Large intestine (tissue), 3 donors: ENCODE results near the gene UBE2QL1. TPM values are rescaled to one million over a fixed set of nuclear protein-coding genes. Genes with fewer than 3 reads are reported as not detected.
A peak's percentile ranks its signal among the peaks of the same experiment; 100 is the strongest.

ENCODE experiments used
- DNase-seq, 2 donors: peaks; one replicate each; pipeline versions ENCODE4 v3.0.0 to v3.0.0-alpha.2; 2013
- H3K27ac ChIP-seq: one replicate; pipeline ENCODE4 v1.5.1; 2013; ENCODE audit warnings: low read length
- H3K27me3 ChIP-seq: 2 replicates; pipeline ENCODE4 v1.6.1; 2013; ENCODE audit warnings: low read length; ENCODE audit not compliant: control insufficient read depth, insufficient read depth
- H3K36me3 ChIP-seq: 2 replicates; pipeline ENCODE4 v1.6.1; 2013; ENCODE audit warnings: low read length; ENCODE audit not compliant: control insufficient read depth, insufficient read depth
- H3K4me1 ChIP-seq: one replicate; pipeline ENCODE4 v1.6.1; 2013; ENCODE audit warnings: low read length; ENCODE audit not compliant: control insufficient read depth, insufficient read depth
- H3K4me3 ChIP-seq: one replicate; pipeline ENCODE4 v1.5.1; 2013; ENCODE audit warnings: low read length
- H3K9me3 ChIP-seq: one replicate; pipeline ENCODE4 v1.6.1; 2013; ENCODE audit warnings: mild to moderate bottlenecking, low read depth, low read length, moderate library complexity; ENCODE audit not compliant: control insufficient read depth
- WGBS: methylation state at CpG from one replicate; pipeline ENCODE4 v1.1.5; 2013; ENCODE audit warnings: low lambda C conversion rate; ENCODE audit not compliant: insufficient coverage; 5-methylcytosine and 5-hydroxymethylcytosine counted together
- polyA plus RNA-seq: library from polyadenylated mRNA; unstranded; fragments of 120-200 nt; gene quantifications from one replicate; pipeline ENCODE4 v1.2.1, GENCODE V29; 2013

The UBE2QL1 gene
- polyA plus RNA-seq, 1 donor = 0.81 TPM

DNA sequence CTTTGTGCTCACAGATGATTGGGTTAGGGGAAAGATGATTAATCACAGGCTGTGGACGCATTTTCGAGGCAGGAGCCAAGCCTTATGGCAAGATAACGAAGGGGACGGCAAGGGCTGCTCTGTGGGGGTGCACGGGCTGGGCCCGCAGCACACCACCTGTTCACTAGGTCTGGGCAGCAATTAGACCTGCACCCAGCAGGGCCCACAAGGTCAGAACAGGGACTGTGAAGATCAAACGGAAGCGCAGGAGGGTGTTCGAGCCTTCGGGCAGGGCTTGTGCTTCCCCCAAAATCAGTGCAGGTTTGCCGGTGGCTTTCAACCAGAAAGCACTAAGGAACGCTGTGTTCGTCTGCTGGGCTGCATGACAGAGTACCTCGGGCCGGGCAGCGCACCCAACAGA, 73.7 kb downstream of the UBE2QL1 start:
- no peaks in the 10 kb centered on the region for H3K27me3 ChIP-seq
- WGBS = no CpG with 5 or more reads among the region's 16 CpGs

DNA sequence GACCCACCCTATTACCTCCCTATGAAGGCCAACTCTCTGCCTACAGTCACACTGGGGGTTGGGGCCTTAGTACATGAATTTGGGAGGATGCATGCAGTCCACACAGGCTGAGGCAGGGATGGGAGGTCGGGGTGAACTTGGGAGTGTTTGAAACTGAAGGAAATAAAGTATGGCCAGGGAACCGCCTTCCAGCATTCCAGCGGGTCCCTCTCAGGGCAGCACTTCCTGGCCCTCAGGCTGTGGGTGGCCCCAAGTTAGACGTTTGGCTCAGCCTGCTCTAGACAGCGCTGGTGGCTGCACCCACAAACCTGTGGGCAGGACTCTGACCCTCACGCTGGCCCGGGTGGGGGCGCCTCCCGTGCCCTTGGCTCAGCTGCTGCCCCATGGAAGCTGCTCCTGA, 74.3 kb downstream of the UBE2QL1 start:
- WGBS = 67% methylated on average over 1 of the region's 9 CpGs
- H3K4me1 ChIP-seq = no peaks in the 10 kb centered on the region
- no peaks in the 10 kb centered on the region for H3K27me3 ChIP-seq
- H3K27ac ChIP-seq = no peak overlapping the region
- H3K4me3 ChIP-seq = no peak overlapping the region
- DNase-seq = no peak
- no peaks in the 10 kb centered on the region for H3K36me3 ChIP-seq
- peaks cover 3% of the 10 kb centered on the region for H3K9me3 ChIP-seq

More for the DNA sequence above, 73.7 kb downstream of the UBE2QL1 start:
- Histone ChIP-seq H3K4me3 (no peak overlapping the region), H3K9me3 (peaks cover 3% of the 10 kb centered on the region), H3K4me1 (no peaks in the 10 kb centered on the region), H3K27ac (no peak overlapping the region), H3K36me3 (no peaks in the 10 kb centered on the region)
- DNase-seq = no peak

DNA sequence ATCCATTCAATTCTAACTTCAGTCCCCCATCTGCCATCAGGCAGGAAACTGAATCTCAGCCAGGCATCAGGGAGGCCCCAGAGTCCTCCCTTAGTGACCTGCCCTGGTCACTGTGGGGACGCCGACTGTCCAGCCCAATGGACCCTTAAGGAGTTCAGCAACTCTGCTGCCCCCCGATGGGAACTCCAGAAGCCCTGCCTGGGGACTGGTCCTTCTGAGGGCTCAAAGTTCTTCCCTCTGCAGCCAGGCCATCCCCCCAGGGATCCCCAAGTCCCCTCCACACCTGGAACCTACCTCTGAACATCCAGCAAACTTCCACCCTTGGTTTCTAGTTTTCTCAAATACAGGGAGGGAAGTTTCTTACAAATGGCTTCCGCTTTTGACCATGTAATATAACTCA, 76.8 kb downstream of the UBE2QL1 start:
- Histone ChIP-seq H3K9me3 (peaks cover 3% of the 10 kb centered on the region), H3K27ac (no peak overlapping the region), H3K4me1 (no peaks in the 10 kb centered on the region), H3K36me3 (no peaks in the 10 kb centered on the region), H3K4me3 (no peak overlapping the region), H3K27me3 (no peaks in the 10 kb centered on the region)
- DNase-seq = no peak
- no CpG with 5 or more reads among the region's 4 CpGs for WGBS

DNA sequence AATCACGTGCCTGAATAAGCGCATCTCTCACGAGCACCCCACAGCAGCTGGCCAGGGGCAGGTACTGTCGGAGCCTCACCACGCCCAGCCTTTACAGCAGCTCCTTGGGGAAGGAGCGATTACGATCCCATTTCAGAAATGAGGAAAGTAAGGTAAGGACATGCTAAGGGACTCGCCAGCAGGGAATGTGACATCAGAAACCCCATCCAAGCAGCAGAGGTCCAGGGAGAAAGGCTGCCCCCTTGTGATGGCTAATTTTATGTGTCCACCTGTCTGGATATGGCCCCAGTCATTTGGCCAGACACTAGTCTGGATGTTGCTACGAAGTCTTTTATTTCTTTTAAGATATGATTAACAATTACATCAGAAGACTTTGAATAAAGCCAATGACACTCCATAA, 77.3 kb downstream of the UBE2QL1 start:
- peak in 1 of 2 donors; percentile 32 for DNase-seq
- no peak overlapping the region for H3K27ac ChIP-seq
- no peaks in the 10 kb centered on the region for H3K4me1 ChIP-seq
- H3K4me3 ChIP-seq = no peak overlapping the region
- peaks cover 3% of the 10 kb centered on the region for H3K9me3 ChIP-seq
- no peaks in the 10 kb centered on the region for H3K27me3 ChIP-seq
- H3K36me3 ChIP-seq = no peaks in the 10 kb centered on the region
- no CpG with 5 or more reads among the region's 9 CpGs for WGBS

DNA sequence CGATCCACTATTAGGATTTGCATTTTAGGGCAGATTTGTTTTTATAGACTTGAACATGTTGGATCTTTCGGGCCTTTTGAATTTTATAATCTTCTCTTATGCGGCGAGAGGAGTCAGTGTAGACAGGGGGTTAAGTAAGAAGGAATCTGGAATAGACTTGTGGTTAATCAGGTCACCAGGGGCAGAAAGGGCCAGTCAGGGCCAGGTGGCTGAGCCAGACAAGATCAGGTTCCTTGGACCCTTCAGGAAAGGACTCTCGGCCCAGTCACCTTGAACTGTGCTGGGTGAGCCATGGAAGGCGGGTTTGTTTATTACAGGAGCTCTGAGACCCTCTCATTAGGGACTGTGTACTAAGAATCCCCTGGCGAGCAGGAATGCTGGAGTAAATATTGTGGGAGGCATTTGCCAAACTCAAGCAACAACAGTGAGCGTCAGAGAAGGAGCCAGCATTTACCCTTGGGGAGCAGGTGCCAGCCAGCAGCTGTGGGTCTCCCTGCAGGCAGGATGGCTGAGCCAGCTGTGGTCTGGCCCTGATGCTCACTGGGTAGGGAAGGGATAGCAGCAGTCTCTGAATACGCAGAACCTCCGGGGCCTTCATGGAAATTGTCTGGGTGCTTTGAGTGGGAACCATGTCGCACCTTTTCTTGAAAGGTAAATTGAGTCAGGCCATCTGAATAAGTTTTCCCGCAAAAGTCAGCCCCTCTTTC, 79.2 kb downstream of the UBE2QL1 start:
- no peak overlapping the region for H3K4me3 ChIP-seq
- no peak overlapping the region for H3K27ac ChIP-seq
- no peak for DNase-seq
- H3K4me1 ChIP-seq = no peaks in the 10 kb centered on the region
- no peaks in the 10 kb centered on the region for H3K36me3 ChIP-seq
- H3K9me3 ChIP-seq = peaks cover 3% of the 10 kb centered on the region
- 83% methylated on average over 1 of the region's 12 CpGs for WGBS
- H3K27me3 ChIP-seq = no peaks in the 10 kb centered on the region

DNA sequence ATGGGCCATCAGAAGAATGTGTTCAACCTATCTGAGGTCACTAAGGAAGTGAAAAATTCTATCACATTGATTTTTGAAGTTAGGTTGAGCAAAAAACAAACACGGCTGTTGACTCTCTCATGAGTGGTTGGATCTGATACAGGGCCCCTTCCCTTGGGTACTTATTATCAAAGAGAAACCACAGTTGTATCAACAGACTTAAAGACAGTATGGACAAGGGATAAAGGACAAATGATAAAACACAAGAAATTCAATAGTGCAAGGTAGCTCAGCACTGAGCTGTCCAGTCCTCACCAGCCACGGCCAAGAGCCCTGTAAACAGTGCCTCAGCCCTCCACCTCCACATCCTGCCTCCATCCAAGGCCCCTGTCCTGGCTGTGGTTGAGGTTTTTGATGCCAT, 86.9 kb downstream of the UBE2QL1 start:
- no peaks in the 10 kb centered on the region for H3K9me3 ChIP-seq
- no peak for DNase-seq
- no peaks in the 10 kb centered on the region for H3K27me3 ChIP-seq
- no peak overlapping the region for H3K27ac ChIP-seq
- no peaks in the 10 kb centered on the region for H3K36me3 ChIP-seq
- no peaks in the 10 kb centered on the region for H3K4me1 ChIP-seq
- H3K4me3 ChIP-seq = no peak overlapping the region
- no CpG with 5 or more reads among the region's 2 CpGs for WGBS

DNA sequence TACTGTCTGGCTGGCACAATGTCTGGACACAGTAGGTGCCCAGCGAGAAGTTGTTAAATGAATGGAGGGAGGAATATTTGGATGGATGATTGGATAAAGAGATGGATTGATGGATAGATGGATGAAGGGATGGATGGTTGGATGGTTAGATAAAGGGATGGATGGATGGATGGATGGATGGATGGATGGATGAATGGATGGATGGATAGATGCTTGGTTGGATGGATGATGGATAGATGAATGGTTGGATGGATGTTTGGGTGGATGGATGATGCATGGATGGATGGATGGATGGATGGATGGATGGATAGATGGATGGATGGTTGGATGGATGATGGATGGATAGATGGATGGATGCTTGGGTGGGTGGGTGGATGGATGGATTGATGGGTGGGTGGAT, 90.4 kb downstream of the UBE2QL1 start:
- no peaks in the 10 kb centered on the region for H3K27me3 ChIP-seq
- H3K36me3 ChIP-seq = no peaks in the 10 kb centered on the region
- no peak overlapping the region for H3K4me3 ChIP-seq
- H3K4me1 ChIP-seq = no peaks in the 10 kb centered on the region
- no peaks in the 10 kb centered on the region for H3K9me3 ChIP-seq
- no peak overlapping the region for H3K27ac ChIP-seq
- 100% methylated on average over 1 of the region's 1 CpG for WGBS
- no peak for DNase-seq

DNA sequence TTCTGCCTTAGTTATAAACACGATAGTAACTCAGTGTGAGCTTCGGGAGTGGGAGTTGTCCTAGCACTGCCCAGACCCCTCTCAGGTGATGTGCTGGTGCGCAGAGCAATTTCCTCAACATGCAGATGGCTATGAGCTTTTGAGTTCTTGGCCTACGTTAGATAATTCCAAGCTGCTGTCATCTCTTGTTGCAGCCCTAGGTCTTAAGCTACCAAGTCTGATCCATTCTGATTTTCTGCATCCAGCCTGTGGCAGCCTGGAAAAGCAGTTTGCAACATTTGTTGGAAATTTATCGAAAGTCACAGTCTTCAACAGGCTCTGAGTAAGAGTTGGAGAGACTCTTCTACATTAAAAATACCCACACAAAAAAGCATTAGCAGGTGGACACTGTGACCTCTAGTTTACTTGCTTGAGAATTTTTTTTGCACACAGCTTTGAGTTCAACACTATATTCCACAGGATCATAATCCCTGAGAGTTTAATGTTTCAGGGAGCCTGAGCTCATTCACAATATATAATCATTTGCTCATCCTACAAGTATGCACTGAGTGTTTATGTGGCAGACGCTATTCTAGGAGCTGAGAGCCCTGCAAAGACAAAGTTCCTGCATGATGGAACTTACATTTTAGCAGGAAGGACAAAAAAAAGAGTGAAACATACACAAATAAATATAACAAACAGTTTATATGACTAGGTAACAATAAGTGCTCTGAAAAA, 91.6 kb downstream of the UBE2QL1 start:
- Histone ChIP-seq H3K4me3 (no peak overlapping the region), H3K27me3 (no peaks in the 10 kb centered on the region), H3K36me3 (no peaks in the 10 kb centered on the region), H3K9me3 (no peaks in the 10 kb centered on the region), H3K27ac (peak overlapping the region; percentile 52), H3K4me1 (no peaks in the 10 kb centered on the region)
- WGBS = 86% methylated on average over 1 of the region's 6 CpGs
- peak in 1 of 2 donors; percentile 14 for DNase-seq

DNA sequence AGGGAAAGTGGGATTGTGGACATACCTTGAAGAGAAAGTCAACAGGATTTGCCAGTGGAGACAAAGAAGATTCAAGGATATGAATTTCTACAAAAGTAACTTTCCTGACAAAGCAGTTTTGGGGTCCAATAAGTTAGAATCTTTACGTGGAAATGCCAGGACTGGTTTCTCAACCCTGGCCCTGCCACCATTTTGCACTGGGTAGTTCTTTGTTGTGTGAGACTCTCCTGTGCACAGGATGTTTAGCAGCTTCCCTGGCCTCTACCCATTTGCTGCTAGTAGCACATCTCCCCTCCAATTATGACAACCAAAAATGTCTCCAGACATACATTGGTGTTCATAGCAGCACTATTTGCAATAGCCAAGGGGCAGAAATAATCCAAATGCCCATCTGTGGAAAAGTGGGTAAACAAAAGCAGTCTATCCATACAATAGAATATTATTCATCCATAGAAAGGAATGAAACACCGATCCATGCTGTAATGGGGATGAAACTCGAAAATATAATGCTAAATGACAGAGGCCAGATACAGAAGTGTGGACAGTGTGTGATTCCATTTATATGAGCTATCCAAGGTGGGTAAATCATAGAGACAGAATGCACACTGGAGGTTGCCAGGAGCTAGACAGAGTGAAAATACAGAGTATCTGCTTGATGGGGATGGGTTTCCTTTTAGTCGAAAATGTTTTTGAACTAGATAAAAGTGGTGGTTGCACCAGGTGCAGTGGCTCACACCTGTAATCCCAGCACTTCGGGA, 92.8 kb downstream of the UBE2QL1 start:
- no peak overlapping the region for H3K4me3 ChIP-seq
- H3K27me3 ChIP-seq = peaks cover 2% of the 10 kb centered on the region
- H3K36me3 ChIP-seq = no peaks in the 10 kb centered on the region
- no CpG with 5 or more reads among the region's 5 CpGs for WGBS
- no peaks in the 10 kb centered on the region for H3K4me1 ChIP-seq
- no peak for DNase-seq
- peak overlapping the region; percentile 52 for H3K27ac ChIP-seq
- no peaks in the 10 kb centered on the region for H3K9me3 ChIP-seq

DNA sequence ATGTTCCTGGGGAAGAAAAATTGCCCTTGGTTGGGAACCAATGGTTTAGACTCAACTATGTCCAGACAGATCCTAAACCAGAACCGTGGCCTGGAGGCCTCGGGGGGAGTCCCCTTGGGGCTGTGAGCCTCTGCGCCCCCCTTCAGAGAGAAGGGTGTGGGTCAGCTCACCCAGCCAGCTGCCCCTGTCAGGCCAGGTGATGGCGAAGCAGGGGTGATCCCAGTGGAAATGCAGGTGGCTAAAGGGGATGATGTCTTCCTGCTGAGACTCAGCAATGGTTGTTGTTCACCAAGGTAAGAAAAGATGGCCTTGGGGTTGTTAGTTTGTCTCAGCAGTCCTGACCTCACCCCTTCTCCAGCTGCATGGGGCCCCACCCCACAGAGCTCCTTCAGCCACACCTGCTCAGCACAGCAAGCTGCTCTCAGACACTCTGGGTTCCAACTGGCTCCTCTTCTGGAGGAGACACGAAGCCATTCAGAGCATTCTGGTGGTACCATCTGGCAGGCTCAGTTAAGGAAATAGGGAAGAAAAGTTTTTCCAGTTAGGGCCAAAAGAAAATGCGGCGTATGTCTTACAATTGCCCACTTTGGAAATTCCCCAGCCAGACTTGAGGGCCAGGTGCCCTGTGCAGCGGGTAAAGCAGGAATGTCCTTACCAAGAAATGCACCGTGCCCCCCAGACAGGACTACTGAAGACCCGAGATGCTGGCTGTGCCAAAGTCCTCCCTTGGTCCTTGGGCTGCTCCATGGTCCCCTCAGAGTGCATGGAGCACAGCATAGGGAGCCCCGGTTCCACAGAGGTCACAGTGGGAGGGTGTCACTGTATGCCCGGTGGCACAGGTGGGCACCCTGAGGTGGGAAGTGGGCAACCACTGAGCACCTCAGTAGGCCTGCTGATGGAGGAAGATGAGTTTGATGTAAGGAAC, 94.0 kb downstream of the UBE2QL1 start:
- no peak overlapping the region for H3K27ac ChIP-seq
- no CpG with 5 or more reads among the region's 12 CpGs for WGBS
- no peak for DNase-seq
- H3K4me1 ChIP-seq = no peaks in the 10 kb centered on the region
- H3K4me3 ChIP-seq = no peak overlapping the region
- H3K9me3 ChIP-seq = no peaks in the 10 kb centered on the region
- peaks cover 2% of the 10 kb centered on the region for H3K27me3 ChIP-seq
- H3K36me3 ChIP-seq = no peaks in the 10 kb centered on the region
